ENCODE data around the gene LRBA.

LRBA gene

GRCh38 chr4:150585611-150586010, 429.5 kb downstream of the LRBA start:
- no peak overlapping the region for H3K4me3 ChIP-seq (ENCODE audit: low read depth, low read length)
- no peak for TF ChIP-seq CTCF (conservative IDR thresholded peaks at IDR 0.05; ENCODE audit: low read depth, low read length)
- no peak for DNase-seq (ENCODE audit: low read depth)

GRCh38 chr4:150584111-150584915, 430.8 kb downstream of the LRBA start:
- TF ChIP-seq CTCF (conservative IDR thresholded peaks at IDR 0.05; ENCODE audit: low read depth, low read length): no peak
- peak overlapping the region; percentile 75 for H3K4me3 ChIP-seq (ENCODE audit: low read depth, low read length)
- DNase-seq (ENCODE audit: low read depth): no peak

- DNase-seq (ENCODE audit: low read depth): peak; percentile 47
- peak overlapping the region; percentile 75 for H3K4me3 ChIP-seq (ENCODE audit: low read depth, low read length)
Observed at GRCh38 chr4:150583287-150584110, 431.6 kb downstream of the LRBA start.

GRCh38 chr4:150582873-150583286, 432.2 kb downstream of the LRBA start:
- peak overlapping the region; percentile 75 for H3K4me3 ChIP-seq (ENCODE audit: low read depth, low read length)
- TF ChIP-seq CTCF (conservative IDR thresholded peaks at IDR 0.05; ENCODE audit: low read depth, low read length): no peak
- DNase-seq (ENCODE audit: low read depth): peak; percentile 52

More at GRCh38 chr4:150583287-150584110, 431.6 kb downstream of the LRBA start:
- no peak for TF ChIP-seq CTCF (conservative IDR thresholded peaks at IDR 0.05; ENCODE audit: low read depth, low read length)

- peak; percentile 28 for TF ChIP-seq CTCF (conservative IDR thresholded peaks at IDR 0.05; ENCODE audit: low read depth, low read length)
- DNase-seq (ENCODE audit: low read depth): peak; percentile 40
- peak within 1 kb of the TSS; percentile 75 for H3K4me3 ChIP-seq (ENCODE audit: low read depth, low read length)
Observed at GRCh38 chr4:150582146-150582872, 432.8 kb downstream of the LRBA start, which contains the start of gene MAB21L2. Gene MAB21L2, plus strand, starts transcription at chr4:150582151. Its CDS starts 879 bp downstream, at chr4:150583030.

GRCh38 chr4:150581641-150582051, 433.4 kb downstream of the LRBA start:
- DNase-seq (ENCODE audit: low read depth): peak; percentile 90
- no peak for TF ChIP-seq CTCF (conservative IDR thresholded peaks at IDR 0.05; ENCODE audit: low read depth, low read length)
- H3K4me3 ChIP-seq (ENCODE audit: low read depth, low read length): peak overlapping the region; percentile 75

Measured in choroid plexus epithelial cell (primary cell).